ENCODE results near the gene MAPK8IP3. TPM values are rescaled to one million over a fixed set of nuclear protein-coding genes. Genes with fewer than 3 reads are reported as not detected.

The MAPK8IP3 gene
- total and polyA plus RNA-seq, 9 of the 15 experiments (the other 6 are each of a cell fraction or from before 2014, with no cell fraction given) = 0.17 to 58.7 (median 16.7) TPM

GRCh38 chr16:1775846-1776671, 70.1 kb downstream of the MAPK8IP3 start (continued):
- TF ChIP-seq ZNF75A (CRISPR knock-in tag; IDR thresholded peaks at IDR 0.05) = no peak
- TF ChIP-seq CTBP1 (IDR thresholded peaks at IDR 0.05; ENCODE audit: borderline replicate concordance) = no peak
- no peak for TF ChIP-seq MTF1 (CRISPR knock-in tag; IDR thresholded peaks at IDR 0.05; ENCODE audit: borderline replicate concordance)
- peak; percentile 12; the same call in 1 of the 2 replicates for TF ChIP-seq SUPT5H (IDR thresholded peaks at IDR 0.05)
- no peak for TF ChIP-seq EP400 (IDR thresholded peaks at IDR 0.05)
- no peak for TF ChIP-seq ZKSCAN1 (IDR thresholded peaks at IDR 0.05; ENCODE audit: low read depth, low read length)
- no peak for TF ChIP-seq TEAD4 (IDR thresholded peaks at IDR 0.05; ENCODE audit: low read length)
- TF ChIP-seq TEAD4 (CRISPR knock-in tag; IDR thresholded peaks at IDR 0.05; ENCODE audit: borderline replicate concordance) = no peak
- no peak for TF ChIP-seq ZZZ3 (IDR thresholded peaks at IDR 0.05)

GRCh38 chr16:1776672-1776955, 70.6 kb downstream of the MAPK8IP3 start:
- WGBS (ENCODE audit: insufficient coverage, low coverage, missing lambda C conversion rate) = 84% methylated on average over 12 of the region's 13 CpGs
- peaks cover 58% of the 10 kb centered on the region; the same call in 2 of the 3 replicates for H3K36me3 ChIP-seq (ENCODE audit: control insufficient read depth, insufficient read depth, low read length)

More at GRCh38 chr16:1776672-1776955, 70.6 kb downstream of the MAPK8IP3 start:
- ChIA-PET CTCF (ENCODE audit: low intra/inter-chr PET ratio) (no interaction called here), POLR2A (interaction anchor here (0.6 to 0.8 kb wide), 2 partner anchors 20 to 95 kb away, joined by 3 to 5 read pairs; no protein-coding TSS in a partner anchor)
- BruUV-seq (replicated peaks) = no TSS peak
- no peak for TF ChIP-seq SNRNP70 (optimal IDR thresholded peaks at IDR 0.05; ENCODE audit: low read depth, low read length)
- TF ChIP-seq NBN (IDR thresholded peaks at IDR 0.05; ENCODE audit: low read depth) = no peak
- TF ChIP-seq ZNF707 (CRISPR knock-in tag; conservative IDR thresholded peaks at IDR 0.05) = no peak
- no peak for TF ChIP-seq SUPT5H (IDR thresholded peaks at IDR 0.05)
- no peak for TF ChIP-seq ZNF717 (CRISPR knock-in tag; IDR thresholded peaks at IDR 0.05)
- no peak for TF ChIP-seq ID3 (CRISPR knock-in tag; IDR thresholded peaks at IDR 0.05)
- TF ChIP-seq ID3 (tag; IDR thresholded peaks at IDR 0.05) = no peak
- TF ChIP-seq HNRNPK (IDR thresholded peaks at IDR 0.05; ENCODE audit: low read depth, low read length, poor library complexity, severe bottlenecking) = no peak
- no peak for TF ChIP-seq CHCHD3 (CRISPR knock-in tag; IDR thresholded peaks at IDR 0.05)
- TF ChIP-seq NFE2 (IDR thresholded peaks at IDR 0.05; ENCODE audit: low read depth) = no peak
- TF ChIP-seq IFI16 (CRISPR knock-in tag; IDR thresholded peaks at IDR 0.05) = no peak
- Histone ChIP-seq H2AFZ (ENCODE audit: low read depth, low read length) (no peak overlapping the region), H3K4me2 (ENCODE audit: insufficient read depth, low read length) (no peak overlapping the region), H4K20me1 (replicated peaks; ENCODE audit: control insufficient read depth, insufficient read depth, low read length) (peaks cover 7% of the 10 kb centered on the region; the same call in 1 of the 2 replicates), H3K9me1 (ENCODE audit: control insufficient read depth, insufficient read depth, low read length) (peaks cover 2% of the 10 kb centered on the region), H3K4me1 (replicated peaks in 1 of 2; ENCODE audit: control insufficient read depth in 2 of 2, insufficient read depth in 2 of 2, low read length in 2 of 2) (peaks cover 15 to 93% of the 10 kb centered on the region in 2 experiments; a peak in 4 of 5 replicates), H3K9me3 (replicated peaks; ENCODE audit: control insufficient read depth, insufficient read depth, low read depth, low read length) (no peaks in the 10 kb centered on the region), H3K27ac (ENCODE audit: extremely low read depth, low read depth, low read length) (no peak overlapping the region), H3K79me2 (ENCODE audit: control insufficient read depth, insufficient read depth, low read length) (peaks cover 37% of the 10 kb centered on the region), H3K27me3 (ENCODE audit: control insufficient read depth in 2 of 2, insufficient read depth in 2 of 2, low read length in 2 of 2) (no peaks in the 10 kb centered on the region), H3K9ac (ENCODE audit: insufficient read depth in 1 of 2, low read depth in 2 of 2, low read length in 2 of 2) (peak overlapping the region in 1 of 2 experiments; percentile 3; a peak in 1 of 4 replicates), H3K4me3 (no peak overlapping the region)
- ATAC-seq (no peak), DNase-seq (ENCODE audit: extremely low read depth in 1 of 4, low spot score in 3 of 4) (no peak), FAIRE-seq (no peak)
- in situ Hi-C loops (cut with MboI) (no loop called here), intact Hi-C loops (cut with micrococcal nuclease) (no loop called here)
